OCI-LY3 (cell line): ENCODE results near the gene EPN3.

Source experiments
- H2AFZ ChIP-seq: fragments of 200-600, 300-600 bp; shearing (Covaris generic); 2 replicates; pipeline ENCODE4 v1.6.0; 2014; ENCODE audit warnings: antibody characterized with exemption, low read depth, low read length
- H3K27ac ChIP-seq: fragments of 200-600, 300-600 bp; sonication (generic); 2 replicates; pipeline ENCODE4 v1.5.1; 2014; ENCODE audit warnings: mild to moderate bottlenecking, low read length, moderate library complexity, mixed read lengths
- H3K27me3 ChIP-seq: fragments of 200-600, 300-600 bp; sonication (generic); 2 replicates; pipeline ENCODE4 v1.6.1; 2014; ENCODE audit warnings: low read depth, low read length, mixed read lengths
- H3K36me3 ChIP-seq: fragments of 200-600, 300-600 bp; sonication (generic); replicated peaks from 2 replicates; pipeline ENCODE3; 2014; ENCODE audit warnings: low read depth, low read length, mixed read lengths
- H3K4me1 ChIP-seq: fragments of 300-600, 200-600 bp; sonication (generic); 2 replicates; pipeline ENCODE4 v1.6.1; 2014; ENCODE audit warnings: low read length, mixed read lengths
- H3K4me2 ChIP-seq: fragments of 200-600, 300-600 bp; sonication (generic); 2 replicates; pipeline ENCODE4 v1.6.1; 2014; ENCODE audit warnings: low read length, mixed read lengths
- H3K4me3 ChIP-seq: fragments of 300-600, 200-600 bp; sonication (generic); 2 replicates; pipeline ENCODE4 v1.5.1; 2014; ENCODE audit warnings: antibody characterized with exemption, mild to moderate bottlenecking, low read length, moderate library complexity
- H3K79me2 ChIP-seq: fragments of 300-600, 200-600 bp; shearing (Covaris generic); 2 replicates; pipeline ENCODE4 v1.6.1; 2014; ENCODE audit warnings: mild to moderate bottlenecking, low read length, mixed read lengths
- H3K9ac ChIP-seq: fragments of 300-600, 200-600 bp; shearing (Covaris generic); 2 replicates; pipeline ENCODE4 v1.6.0; 2014; ENCODE audit warnings: mild to moderate bottlenecking, low read length, moderate library complexity
- H3K9me3 ChIP-seq: fragments of 200-600, 300-600 bp; shearing (Covaris generic); 2 replicates; pipeline ENCODE4 v1.6.1; 2014; ENCODE audit warnings: low read length, mixed read lengths; ENCODE audit not compliant: insufficient read depth
- H4K20me1 ChIP-seq: fragments of 200-600, 300-600 bp; sonication (generic); 2 replicates; pipeline ENCODE4 v1.6.1; 2016; ENCODE audit warnings: low read length, mixed read lengths; ENCODE audit not compliant: insufficient read depth
- EZH2phosphoT487 ChIP-seq: fragments of 200-600 bp; shearing (Covaris generic); IDR thresholded peaks from 2 replicates; pipeline ENCODE4 v1.6.1; 2018; ENCODE audit warnings: antibody characterized with exemption, mixed run types, low read depth
- TF ChIP-seq, protein P1 (sequence below): fragments of 200-600, 300-600 bp; sonication (generic); IDR thresholded peaks from 2 replicates; pipeline ENCODE4 v1.5.1; 2014; ENCODE audit warnings: antibody characterized with exemption, low read length, low read depth

Gene EPN3

DNA sequence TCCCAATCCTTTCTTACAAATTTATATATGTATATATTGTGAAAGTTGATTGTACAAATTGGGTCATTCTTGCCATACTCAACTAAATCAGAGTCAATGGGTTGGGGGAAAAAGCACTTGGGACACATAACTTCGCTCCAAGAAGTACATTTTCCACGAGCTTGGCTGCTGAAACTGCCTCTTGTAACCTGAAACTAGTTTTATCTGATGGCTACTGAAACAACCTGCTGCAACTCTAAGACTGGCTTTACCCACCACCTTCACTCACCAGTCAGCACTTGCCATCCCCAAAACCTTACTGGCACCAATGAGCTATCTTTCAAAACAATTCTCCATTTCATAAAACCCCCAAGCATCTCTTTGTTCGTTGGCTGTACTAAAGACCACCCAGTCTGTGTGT is 38.8 kb upstream of the EPN3 start:
- Histone ChIP-seq H3K9ac (no peak overlapping the region), H3K4me3 (no peak overlapping the region), H2AFZ (no peak overlapping the region), H4K20me1 (no peaks in the 10 kb centered on the region), H3K36me3 (no peaks in the 10 kb centered on the region), H3K4me2 (no peak overlapping the region), H3K27me3 (no peaks in the 10 kb centered on the region), H3K27ac (no peak overlapping the region), H3K9me3 (no peaks in the 10 kb centered on the region), H3K79me2 (no peaks in the 10 kb centered on the region), H3K4me1 (no peaks in the 10 kb centered on the region)
- TF ChIP-seq EZH2phosphoT487, result no peak
- TF ChIP-seq, protein P1, sequence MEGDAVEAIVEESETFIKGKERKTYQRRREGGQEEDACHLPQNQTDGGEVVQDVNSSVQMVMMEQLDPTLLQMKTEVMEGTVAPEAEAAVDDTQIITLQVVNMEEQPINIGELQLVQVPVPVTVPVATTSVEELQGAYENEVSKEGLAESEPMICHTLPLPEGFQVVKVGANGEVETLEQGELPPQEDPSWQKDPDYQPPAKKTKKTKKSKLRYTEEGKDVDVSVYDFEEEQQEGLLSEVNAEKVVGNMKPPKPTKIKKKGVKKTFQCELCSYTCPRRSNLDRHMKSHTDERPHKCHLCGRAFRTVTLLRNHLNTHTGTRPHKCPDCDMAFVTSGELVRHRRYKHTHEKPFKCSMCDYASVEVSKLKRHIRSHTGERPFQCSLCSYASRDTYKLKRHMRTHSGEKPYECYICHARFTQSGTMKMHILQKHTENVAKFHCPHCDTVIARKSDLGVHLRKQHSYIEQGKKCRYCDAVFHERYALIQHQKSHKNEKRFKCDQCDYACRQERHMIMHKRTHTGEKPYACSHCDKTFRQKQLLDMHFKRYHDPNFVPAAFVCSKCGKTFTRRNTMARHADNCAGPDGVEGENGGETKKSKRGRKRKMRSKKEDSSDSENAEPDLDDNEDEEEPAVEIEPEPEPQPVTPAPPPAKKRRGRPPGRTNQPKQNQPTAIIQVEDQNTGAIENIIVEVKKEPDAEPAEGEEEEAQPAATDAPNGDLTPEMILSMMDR, result no peak

DNA sequence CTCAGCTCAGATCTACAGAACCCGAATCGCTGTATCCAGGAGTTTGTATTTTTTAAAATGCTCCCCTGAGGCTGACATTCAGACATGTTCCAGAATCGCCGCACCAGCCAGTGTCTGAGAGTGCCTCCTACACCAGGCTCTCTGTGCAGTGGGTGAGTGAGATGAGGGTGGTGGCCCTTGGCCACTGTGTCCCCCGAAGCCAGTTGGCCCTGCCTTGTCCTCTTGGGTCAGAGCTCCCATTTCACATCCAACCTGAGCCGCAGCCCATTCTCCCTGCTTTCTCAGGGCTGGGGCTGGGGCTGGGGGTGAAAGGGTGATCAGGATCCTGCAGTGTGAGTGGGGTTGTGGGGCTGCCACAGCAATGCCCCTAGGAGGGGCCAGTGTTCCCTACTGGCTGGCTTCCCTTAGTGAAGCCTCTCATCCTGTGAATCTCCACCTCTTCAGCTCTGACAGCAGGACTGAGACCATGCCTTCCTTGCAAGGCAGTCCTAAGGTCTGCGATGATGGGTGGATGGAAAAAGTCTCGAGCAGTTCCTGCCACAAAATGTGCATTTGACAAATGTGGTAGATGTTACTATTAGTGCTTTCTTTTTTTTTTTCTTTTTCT is 37.2 kb upstream of the EPN3 start:
- no peak overlapping the region for H3K4me2 ChIP-seq
- no peaks in the 10 kb centered on the region for H3K9me3 ChIP-seq
- H3K36me3 ChIP-seq, result no peaks in the 10 kb centered on the region
- H2AFZ ChIP-seq, result no peak overlapping the region
- no peaks in the 10 kb centered on the region for H3K27me3 ChIP-seq
- no peaks in the 10 kb centered on the region for H3K79me2 ChIP-seq
- H3K27ac ChIP-seq, result no peak overlapping the region
- H4K20me1 ChIP-seq, result no peaks in the 10 kb centered on the region
- H3K4me1 ChIP-seq, result no peaks in the 10 kb centered on the region
- TF ChIP-seq, protein P1, result no peak
- no peak for TF ChIP-seq EZH2phosphoT487
- H3K9ac ChIP-seq, result no peak overlapping the region
- no peak overlapping the region for H3K4me3 ChIP-seq

DNA sequence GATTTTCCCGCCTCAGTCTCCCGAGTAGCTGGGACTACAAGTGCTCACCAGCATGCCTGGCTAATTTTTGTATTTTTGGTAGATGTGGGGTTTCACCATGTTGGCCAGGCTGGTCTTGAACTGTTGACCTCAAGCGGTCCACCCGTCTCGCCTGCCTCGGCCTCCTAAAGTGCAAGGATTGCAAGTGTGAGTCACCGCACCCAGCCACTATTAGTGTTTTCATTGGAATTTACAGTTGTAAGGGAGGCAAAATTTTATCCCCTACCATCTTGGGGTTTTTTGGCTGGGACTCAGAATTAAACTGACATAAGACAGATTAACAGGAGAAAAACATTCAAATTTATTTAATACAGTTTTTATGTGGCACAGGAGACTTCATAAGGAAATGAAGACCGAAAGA is 36.6 kb upstream of the EPN3 start:
- no peak overlapping the region for H2AFZ ChIP-seq
- H3K27me3 ChIP-seq, result no peaks in the 10 kb centered on the region
- H3K79me2 ChIP-seq, result no peaks in the 10 kb centered on the region
- H3K36me3 ChIP-seq, result no peaks in the 10 kb centered on the region
- H3K9me3 ChIP-seq, result no peaks in the 10 kb centered on the region
- no peak overlapping the region for H3K9ac ChIP-seq
- no peak overlapping the region for H3K4me3 ChIP-seq
- no peak overlapping the region for H3K4me2 ChIP-seq
- no peak overlapping the region for H3K27ac ChIP-seq
- TF ChIP-seq, protein P1, result no peak
- TF ChIP-seq EZH2phosphoT487, result no peak
- no peaks in the 10 kb centered on the region for H3K4me1 ChIP-seq
- no peaks in the 10 kb centered on the region for H4K20me1 ChIP-seq

DNA sequence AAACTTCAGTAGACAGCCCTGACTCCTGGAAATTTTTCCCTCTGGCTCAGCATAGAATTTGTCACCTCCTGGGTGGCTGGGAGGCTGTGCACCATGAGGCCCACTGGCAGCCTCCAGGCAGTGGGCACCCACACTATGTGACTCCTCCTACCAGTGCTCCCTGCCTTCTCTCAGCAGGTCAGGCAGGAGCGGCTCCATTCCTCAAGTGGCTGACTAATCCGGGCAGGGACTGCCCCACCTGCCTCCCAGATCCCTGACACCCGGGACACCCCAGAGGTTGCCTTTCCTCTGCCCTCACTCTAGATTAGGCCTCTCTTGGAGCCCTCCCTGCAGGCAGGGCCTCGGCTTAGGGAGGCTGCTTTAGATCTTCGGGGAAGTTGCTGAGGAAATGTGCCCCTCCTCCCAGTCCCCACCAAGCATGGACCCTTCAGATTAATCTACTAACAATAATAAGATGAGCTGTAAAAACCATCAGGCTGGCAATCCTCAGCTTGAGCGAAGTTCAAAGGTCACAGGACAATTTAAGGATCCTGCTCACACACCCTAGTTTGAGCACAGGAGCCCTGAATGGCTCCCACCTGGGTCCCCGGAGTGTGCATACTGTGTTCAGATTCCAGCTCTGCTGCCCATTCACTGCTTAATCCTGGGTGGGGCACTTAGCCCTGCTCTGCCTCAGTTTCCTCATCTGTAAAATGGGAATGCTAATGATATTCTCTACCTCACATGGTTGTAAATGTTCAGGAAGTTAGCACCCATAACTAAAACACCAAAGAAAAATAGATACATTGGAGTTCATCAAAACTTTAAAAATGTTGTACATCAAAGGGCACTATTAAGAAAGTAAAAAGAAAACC is 34.3 kb upstream of the EPN3 start:
- Histone ChIP-seq H3K36me3 (no peaks in the 10 kb centered on the region), H3K4me2 (no peak overlapping the region), H3K27me3 (0 out of 2 replicates have a peak, but pooled peaks cover under 1% of the 10 kb centered on the region), H3K79me2 (no peaks in the 10 kb centered on the region), H3K9ac (no peak overlapping the region), H4K20me1 (no peaks in the 10 kb centered on the region), H3K4me3 (no peak overlapping the region), H3K4me1 (no peaks in the 10 kb centered on the region), H3K27ac (no peak overlapping the region), H3K9me3 (no peaks in the 10 kb centered on the region), H2AFZ (no peak overlapping the region)
- TF ChIP-seq, protein P1, result no peak
- no peak for TF ChIP-seq EZH2phosphoT487
